GM12878 (cell line): Measurements from ENCODE around the gene TRANK1. TPM values are rescaled to one million over a fixed set of nuclear protein-coding genes. Genes with fewer than 3 reads are reported as not detected.

ENCODE experiments used
- ATAC-seq: fragments of 200-7000 bp; cut with Tn5 transposase; 3 replicates; pipeline ENCODE4 v1.9.1; 2020; ENCODE audit warnings: mild to moderate bottlenecking, moderate library complexity
- BruUV-seq: library from RNA; stranded (reverse); fragments of 400-500 nt; replicated peaks from 2 replicates; lab custom pipeline; 2021; lab: Mats Ljungman, UMichigan
- CTCF ChIA-PET: fragments of 300-600 bp; sonication (Branson Sonifier 250); formaldehyde crosslinking; extraction: SDS; loops from one replicate; lab custom pipeline; 2021; ENCODE audit warnings: inconsistent platforms; lab: Yijun Ruan, JAX
- POLR2A ChIA-PET: fragments of 350-600 bp; formaldehyde crosslinking; extraction: SDS; loops from one replicate; lab custom pipeline; 2021; ENCODE audit warnings: inconsistent platforms; lab: Charles Lee
- RAD21 ChIA-PET: fragments of 300-600 bp; sonication (Branson Sonifier 250); formaldehyde crosslinking; loops from one replicate; lab custom pipeline; 2023; ENCODE audit warnings: antibody characterized with exemption; ENCODE audit not compliant: unreplicated experiment; lab: Charles Lee
- SMC1A ChIA-PET: fragments of 300-600 bp; sonication (Branson Sonifier 250); formaldehyde crosslinking; loops from one replicate; lab custom pipeline; 2023; ENCODE audit not compliant: unreplicated experiment, uncharacterized antibody; lab: Charles Lee
- DNase-seq: peaks from one replicate; pipeline ENCODE4 v3.0.0-alpha.2; 2011; ENCODE audit warnings: low read depth, low spot score
- FAIRE-seq: peaks from 3 replicates; lab custom pipeline; 2011; peaks lifted over from hg19 to GRCh38; lab: Jason Lieb, UNC
- H2AFZ ChIP-seq: 2 replicates; pipeline ENCODE4 v1.6.0; 2011; ENCODE audit warnings: low read depth, low read length, control low read depth; ENCODE audit not compliant: control insufficient read depth
- H3K27ac ChIP-seq: 2 replicates; pipeline ENCODE4 v1.5.1; 2011; ENCODE audit warnings: control low read depth; ENCODE audit not compliant: control insufficient read depth, insufficient read depth
- H3K27me3 ChIP-seq, 2 experiments: replicated peaks in 1 of 2; 2 replicates each; pipeline versions ENCODE4 v1.6.0 to v1.6.1; 2011; ENCODE audit warnings: low read length in 1 of 2; ENCODE audit not compliant: control insufficient read depth in 2 of 2, insufficient read depth in 2 of 2
- H3K36me3 ChIP-seq, 2 experiments: 2 replicates each; pipeline ENCODE4 v1.5.1; 2011; ENCODE audit warnings: low read length in 1 of 2; ENCODE audit not compliant: control insufficient read depth in 2 of 2, insufficient read depth in 2 of 2
- H3K4me1 ChIP-seq: 2 replicates; pipeline ENCODE4 v1.6.1; 2011; ENCODE audit warnings: mild to moderate bottlenecking, low read length, moderate library complexity, mixed read lengths; ENCODE audit not compliant: control insufficient read depth, insufficient read depth
- H3K4me2 ChIP-seq: 2 replicates; pipeline ENCODE4 v1.6.0; 2011; ENCODE audit warnings: control low read depth; ENCODE audit not compliant: control insufficient read depth, insufficient read depth
- H3K4me3 ChIP-seq: fragments of 200-600 bp; sonication (generic); 2 replicates; pipeline ENCODE4 v1.5.1; 2016
- H3K79me2 ChIP-seq: 2 replicates; pipeline ENCODE4 v1.6.0; 2011; ENCODE audit warnings: low read length; ENCODE audit not compliant: control insufficient read depth, insufficient read depth
- H3K9ac ChIP-seq: 2 replicates; pipeline ENCODE4 v1.8.0; 2011; ENCODE audit warnings: low read length, control low read depth, mixed read lengths; ENCODE audit not compliant: control insufficient read depth, insufficient read depth
- H3K9me3 ChIP-seq: replicated peaks from 3 replicates; pipeline ENCODE4 v1.5.1; 2011; ENCODE audit warnings: mild to moderate bottlenecking, low read length; ENCODE audit not compliant: control insufficient read depth, insufficient read depth
- H4K20me1 ChIP-seq: 2 replicates; pipeline ENCODE4 v1.6.0; 2011; ENCODE audit not compliant: control insufficient read depth, insufficient read depth
- CHD1 ChIP-seq: IDR thresholded peaks from 2 replicates; pipeline ENCODE4 v1.6.1; 2012; ENCODE audit warnings: low read depth, low read length, improper control_type of control experiment
- CREB1 ChIP-seq: IDR thresholded peaks from 2 replicates; pipeline ENCODE4 v1.6.1; 2012; ENCODE audit warnings: low read depth, mild to moderate bottlenecking, inconsistent platforms
- KDM1A ChIP-seq: fragments of 200-600 bp; sonication (generic); IDR thresholded peaks from 2 replicates; pipeline ENCODE4 v1.6.1; 2016; ENCODE audit warnings: borderline replicate concordance
- RUNX3 ChIP-seq: IDR thresholded peaks from 2 replicates; pipeline ENCODE4 v1.6.1; 2012; ENCODE audit warnings: low read length, inconsistent platforms
- WGBS: methylation state at CpG from one replicate; pipeline ENCODE4 v1.1.6; 2016; ENCODE audit warnings: low lambda C conversion rate; ENCODE audit not compliant: insufficient replicate concordance, insufficient coverage; ENCODE audit errors: missing lambda C conversion rate; 5-methylcytosine and 5-hydroxymethylcytosine counted together
- in situ Hi-C: fragments of 300-500 bp; cut with MboI; formaldehyde crosslinking; loops from 9 replicates; pipeline ENCODE4 v1.14.3; 2018; ENCODE audit warnings: mixed read lengths
- intact Hi-C: fragments of 100-400 bp; cut with micrococcal nuclease; formaldehyde crosslinking; loops from one replicate; pipeline ENCODE4 v1.14.2; 2022; ENCODE audit not compliant: unreplicated experiment
- polyA plus RNA-seq, 11 experiments: library from polyadenylated mRNA; depleted of rRNA in 4 of 11; unstranded in 6 of 11; stranded (reverse) in 5 of 11; fragments of >200 nt; fragmentation: Nextera tagmentation in 4 of 11; fragmentation: Illumina TruSeq in 1 of 11; extraction: Ambion mirVana in 4 of 11; extraction: Trizol in 1 of 11; gene quantifications; 1 replicate in 1 of 11; 2 replicates in 10 of 11; pipeline versions ENCODE4 v1.2.1 to v1.2.3, GENCODE V29; 2011 to 2016; ENCODE audit warnings: inconsistent platforms in 2 of 11, missing spikeins in 2 of 11, low read depth in 1 of 11
- total RNA-seq, 4 experiments: library from RNA; depleted of rRNA in 3 of 4; stranded (reverse); fragments of >200 nt in 3 of 4; fragmentation: Illumina TruSeq in 1 of 4; extraction: Trizol in 1 of 4; gene quantifications; 2 replicates each; pipeline versions ENCODE4 v1.2.1 to v1.2.3, GENCODE V29; 2013 to 2021
- TF ChIP-seq, protein P1 (sequence below): IDR thresholded peaks from 2 replicates; pipeline ENCODE4 v1.6.1; 2011; ENCODE audit warnings: low read depth, mild to moderate bottlenecking, low read length, moderate library complexity, borderline replicate concordance; ENCODE audit errors: extremely low read depth

Gene TRANK1
- total and polyA plus RNA-seq, 10 of the 15 experiments (the other 5 are each of a cell fraction or from before 2014, with no cell fraction given) = 0.46 to 8.8 (median 1.1) TPM

- in situ Hi-C loops = no loop called here
- H3K36me3 ChIP-seq = no peaks in the 10 kb centered on the region
- ATAC-seq = no peak
- H3K79me2 ChIP-seq = no peaks in the 10 kb centered on the region; the same call in 1 of the 2 replicates
- CTCF ChIA-PET = interaction anchor here (0.8 to 2.5 kb wide), 5 partner anchors 10 to 57 kb away, joined by 3 to 17 read pairs (median 3); no protein-coding TSS in a partner anchor
- no peak for FAIRE-seq
- H3K4me2 ChIP-seq = no peak overlapping the region
- TF ChIP-seq, protein P1, sequence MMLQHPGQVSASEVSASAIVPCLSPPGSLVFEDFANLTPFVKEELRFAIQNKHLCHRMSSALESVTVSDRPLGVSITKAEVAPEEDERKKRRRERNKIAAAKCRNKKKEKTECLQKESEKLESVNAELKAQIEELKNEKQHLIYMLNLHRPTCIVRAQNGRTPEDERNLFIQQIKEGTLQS = no peak
- TF ChIP-seq RUNX3 (no peak), KDM1A (no peak), CHD1 (no peak), CREB1 (no peak)
- TF ChIP-seq, all 136 proteins: peak for 0
- no peak overlapping the region for H3K9ac ChIP-seq
- intact Hi-C loops = no loop called here
- RAD21 ChIA-PET = interaction anchor here (1.4 kb wide), 1 partner anchor 10 kb away, joined by 4 read pairs; no protein-coding TSS in a partner anchor
- no TSS peak for BruUV-seq
- no peak for DNase-seq
- SMC1A ChIA-PET = interaction anchor here (1.0 to 2.5 kb wide), 6 partner anchors 9 to 57 kb away, joined by 3 to 19 read pairs (median 6); no protein-coding TSS in a partner anchor
- H3K4me3 ChIP-seq = no peak overlapping the region
- H2AFZ ChIP-seq = no peak overlapping the region
- POLR2A ChIA-PET = interaction anchor here (1.2 to 1.8 kb wide), 2 partner anchors 9 to 17 kb away, joined by 3 to 5 read pairs; no protein-coding TSS in a partner anchor
- peaks cover 4% of the 10 kb centered on the region for H3K4me1 ChIP-seq
- H3K27me3 ChIP-seq = peaks cover 0 to 1% of the 10 kb centered on the region in 2 experiments; a peak in 1 of 4 replicates
- 63% methylated on average over 4 of the region's 4 CpGs for WGBS
- no peak overlapping the region for H3K27ac ChIP-seq
- H4K20me1 ChIP-seq = no peaks in the 10 kb centered on the region
- no peaks in the 10 kb centered on the region; the same call in 2 of the 3 replicates for H3K9me3 ChIP-seq
These were observed 43.3 kb downstream of the TRANK1 start for GRCh38 chr3:36901588-36901987.
